Middle frontal gyrus (tissue), 1 donor: Measurements from ENCODE around the gene CD8A.
"Not testable (repeated sequence)": the region's sequence is repeated elsewhere in the genome, so short reads cannot be mapped to it uniquely, and the experiment has no call there.

ENCODE experiments used
- DNase-seq: peaks from one replicate; pipeline ENCODE4 v3.0.0-alpha.2; 2015; ENCODE audit warnings: low spot score; ENCODE audit errors: extremely low spot score

CD8A gene

GRCh38 chr2:86790676-86791572 lies at the start of gene CD8A:
TSS of gene CD8A (minus strand) at chr2:86790913. CDS start at chr2:86790825, 88 bp downstream.
- DNase-seq, result no peak

DNA sequence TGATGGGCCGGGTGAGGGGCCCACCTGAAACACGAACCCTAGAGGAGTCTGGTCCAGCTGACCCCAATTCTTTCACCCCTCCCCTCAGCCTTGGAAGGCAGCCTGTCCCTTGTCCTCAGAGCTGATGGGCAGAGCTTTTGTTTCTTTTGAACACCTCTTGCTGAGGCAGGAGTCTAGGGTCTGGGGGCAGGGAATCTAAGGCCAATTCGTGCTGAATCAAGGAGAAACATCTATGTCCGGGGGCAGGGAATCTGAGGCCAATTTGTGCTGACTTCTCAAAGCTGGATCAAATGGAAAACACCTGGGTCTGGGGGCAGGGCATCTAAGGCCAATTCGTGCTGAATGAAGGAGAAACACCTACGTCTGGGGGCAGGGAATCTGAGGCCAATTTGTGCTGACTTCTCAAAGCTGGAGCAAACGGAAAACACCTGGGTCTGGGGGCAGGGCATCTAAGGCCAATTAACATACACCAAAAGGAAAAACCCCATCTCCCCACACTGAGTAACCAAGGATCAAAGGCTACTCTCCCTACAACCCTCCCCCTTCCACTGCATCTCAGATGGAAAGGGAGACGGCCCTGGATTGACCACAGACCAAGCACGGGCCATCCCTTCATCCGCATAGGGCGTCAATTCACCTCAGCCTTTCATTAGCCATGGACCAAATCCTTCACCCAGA lies 49.3 kb upstream of the CD8A start:
- DNase-seq, result not testable (repeated sequence)

GRCh38 chr2:86839455-86839854 lies 48.7 kb upstream of the CD8A start:
- DNase-seq, result not testable (repeated sequence)

DNA sequence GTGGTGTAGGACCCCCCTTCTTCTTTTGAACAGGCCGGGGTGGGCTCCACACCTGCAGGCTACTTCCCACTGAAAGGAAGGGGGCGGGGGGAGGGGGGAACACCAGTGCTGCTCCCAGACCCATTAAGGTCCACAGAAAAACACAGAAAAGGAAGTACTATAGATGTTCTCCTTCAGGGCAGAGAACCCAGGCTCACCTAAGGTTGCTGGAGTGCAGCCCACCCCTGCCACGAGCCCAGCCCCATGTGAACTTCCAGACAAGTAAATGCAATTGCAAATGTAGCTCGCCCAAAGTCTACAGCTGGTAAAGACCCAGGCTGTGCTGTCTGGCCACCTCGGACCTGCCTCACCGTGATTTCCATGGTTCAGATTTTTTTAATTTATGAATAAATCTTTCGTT lies 47.0 kb upstream of the CD8A start:
- not testable (repeated sequence) for DNase-seq

GRCh38 chr2:86836915-86837695 lies 46.4 kb upstream of the CD8A start:
- DNase-seq, result peak; percentile 6

DNA sequence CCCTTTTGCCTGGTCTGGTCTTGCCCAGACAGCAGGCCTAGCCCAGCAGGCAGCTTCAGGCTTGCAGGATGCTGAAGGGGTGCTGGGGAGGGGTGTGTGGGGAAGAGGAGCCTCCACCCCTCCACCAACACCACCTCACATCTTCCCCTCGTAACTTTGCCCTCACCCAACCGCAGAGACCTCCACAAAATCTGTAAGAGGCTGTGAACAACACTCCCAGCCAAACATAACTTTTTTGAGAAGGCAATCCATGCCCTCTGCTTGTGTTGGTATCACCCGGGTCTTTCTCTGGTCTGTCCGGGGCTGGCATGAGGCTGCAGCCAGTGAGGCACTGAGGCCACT lies 44.8 kb upstream of the CD8A start:
- not testable (repeated sequence) for DNase-seq

- DNase-seq, result no peak
Observed at GRCh38 chr2:86833315-86833714, 42.6 kb upstream of the CD8A start.

DNA sequence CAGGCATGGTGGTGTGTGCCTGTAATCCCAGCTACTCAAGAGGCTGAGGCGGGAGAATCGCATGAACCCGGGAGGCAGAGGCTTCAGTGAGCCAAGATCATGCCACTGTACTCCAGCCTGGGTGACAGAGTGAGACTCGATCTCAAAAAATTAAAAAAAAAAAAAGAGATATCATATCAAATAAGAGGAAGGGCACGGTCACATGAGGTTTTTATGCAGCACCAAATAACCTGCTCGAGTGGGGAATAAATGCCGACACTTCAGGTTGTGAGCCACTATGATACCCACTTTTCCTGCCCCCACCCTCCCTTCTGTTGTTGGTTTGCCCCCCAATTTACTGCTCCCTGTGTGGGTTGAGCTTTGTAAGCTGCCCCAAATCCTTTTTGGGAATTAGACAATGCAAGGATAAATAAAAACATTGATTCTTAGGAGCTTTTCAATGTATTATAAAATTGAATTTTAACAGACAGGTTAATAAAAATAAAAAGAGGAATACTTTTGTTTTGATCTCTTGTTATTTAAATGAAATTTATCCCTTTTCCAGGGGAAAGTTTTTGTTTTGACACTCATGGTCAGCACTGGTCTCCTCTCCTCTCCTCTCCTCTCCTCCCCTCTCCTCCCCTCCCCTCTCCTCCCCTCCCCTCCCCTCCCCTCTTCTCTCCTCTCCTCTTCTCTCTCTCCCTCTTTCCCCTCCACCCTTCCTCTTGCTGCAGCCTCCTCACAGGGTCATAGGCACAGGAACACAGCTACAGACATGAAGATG lies 41.8 kb upstream of the CD8A start:
- DNase-seq, result no peak

- DNase-seq, result no peak
Observed at GRCh38 chr2:86831537-86831936, 40.8 kb upstream of the CD8A start.

DNA sequence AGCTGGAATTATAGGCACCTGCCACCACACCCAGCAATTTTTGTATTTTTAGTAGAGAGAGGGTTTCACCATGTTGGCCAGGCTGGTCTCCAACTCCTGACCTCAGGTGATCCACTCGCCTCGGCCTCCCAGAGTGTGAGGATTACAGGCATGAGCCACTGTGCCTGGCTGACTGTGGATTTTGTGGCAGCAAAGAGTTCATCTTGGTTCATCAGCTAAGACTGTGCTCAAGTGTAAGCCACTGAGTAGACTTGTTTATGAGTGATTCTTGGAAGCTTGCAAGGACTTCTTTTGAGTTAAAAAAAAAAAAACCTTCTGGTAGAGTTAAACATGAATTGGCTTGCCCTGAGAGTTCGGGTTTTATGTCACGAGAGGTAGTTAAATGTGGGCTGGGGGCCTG lies 36.2 kb upstream of the CD8A start:
- no peak for DNase-seq

- DNase-seq, result no peak
Observed at GRCh38 chr2:86825693-86826381, 35.1 kb upstream of the CD8A start.

GRCh38 chr2:86825036-86825692 lies 34.5 kb upstream of the CD8A start:
- no peak for DNase-seq

DNA sequence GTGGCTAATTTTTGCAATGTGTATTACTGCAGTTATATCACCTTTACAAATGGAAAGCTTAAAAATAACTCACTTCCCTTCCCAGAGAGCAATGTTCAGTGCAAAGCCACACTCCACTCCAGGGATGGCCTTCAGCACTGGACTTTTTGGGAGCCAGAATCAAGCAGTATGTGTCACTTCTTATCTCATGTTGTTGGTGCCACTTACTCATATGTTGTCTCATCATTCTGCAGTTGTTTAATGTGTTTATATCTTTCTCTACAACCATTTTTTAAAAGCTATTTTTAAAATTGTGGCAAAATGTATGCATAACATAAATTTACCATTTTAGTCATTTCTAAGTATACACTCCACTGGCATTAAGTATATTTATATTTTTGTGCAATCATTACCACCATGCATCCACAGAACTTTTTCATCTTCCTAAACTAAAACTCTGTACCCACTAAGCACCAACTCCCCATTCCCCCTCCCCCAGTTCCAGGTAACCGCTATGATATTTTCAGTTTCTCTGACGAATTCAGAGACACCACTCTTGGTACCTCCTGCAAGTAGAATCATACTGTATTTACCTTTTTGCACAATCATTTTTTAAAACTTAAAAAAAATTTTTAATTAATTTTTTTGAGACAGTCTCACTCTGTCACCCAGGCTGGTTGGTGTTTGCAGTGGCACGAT lies 32.1 kb upstream of the CD8A start:
- no peak for DNase-seq

DNA sequence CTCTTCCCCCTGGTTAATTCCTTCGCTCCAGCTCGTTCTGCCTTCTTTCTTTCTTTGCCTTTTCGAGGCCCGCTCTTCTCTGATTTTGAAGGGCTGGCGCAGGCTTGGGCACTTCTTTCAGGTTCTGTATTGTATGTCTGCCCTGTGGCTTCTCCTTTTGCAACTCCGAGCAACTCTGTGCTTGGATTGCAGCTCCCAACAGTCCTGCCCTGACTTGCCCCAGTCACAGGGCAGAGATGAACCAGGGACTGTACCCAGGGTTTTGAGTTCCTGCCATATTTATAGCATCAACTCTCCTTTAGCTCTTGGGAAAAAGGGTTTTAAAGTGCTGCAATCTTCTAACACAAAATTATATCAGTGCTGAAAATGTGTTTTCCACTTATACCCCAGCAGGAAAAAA lies 31.1 kb upstream of the CD8A start:
- no peak for DNase-seq

DNA sequence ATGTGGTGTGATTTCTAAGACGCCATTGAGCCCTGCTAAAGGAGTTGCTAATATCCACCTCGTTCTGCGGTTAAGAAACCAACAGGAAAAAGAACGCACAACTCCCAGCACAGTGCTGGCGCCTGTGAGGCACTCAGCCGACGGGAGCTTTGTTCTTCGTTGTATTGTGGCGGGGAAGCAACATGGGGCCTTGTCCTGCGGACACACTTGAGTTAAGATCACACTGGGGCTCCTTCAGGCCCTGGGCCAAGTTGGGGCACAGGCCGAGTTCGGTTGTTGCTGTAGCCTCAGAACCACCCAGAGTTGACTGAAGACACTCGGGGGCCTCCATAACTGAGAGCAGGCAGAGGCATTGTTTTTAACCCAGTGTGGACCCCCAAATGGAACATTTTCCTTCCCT lies 30.6 kb upstream of the CD8A start:
- no peak for DNase-seq

DNA sequence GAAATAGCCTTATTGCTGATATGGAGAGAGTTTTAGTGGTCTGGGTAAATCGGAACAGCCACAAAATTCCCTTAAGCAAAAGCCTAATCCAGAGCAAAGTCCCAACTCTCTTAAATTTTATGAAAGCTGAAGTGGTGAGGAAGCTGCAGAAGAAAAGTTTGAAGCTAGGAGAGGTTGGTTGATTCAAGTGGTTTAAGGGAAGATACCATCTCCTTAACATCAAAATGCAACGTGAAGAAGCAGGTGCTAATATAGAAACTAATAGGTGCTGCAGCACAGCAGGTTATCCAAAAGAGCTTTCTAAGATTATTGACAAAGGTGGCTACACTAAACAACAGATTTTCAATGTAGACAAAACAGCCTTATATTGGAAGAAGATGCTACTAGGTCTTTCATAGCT lies 28.2 kb upstream of the CD8A start:
- DNase-seq, result no peak

DNA sequence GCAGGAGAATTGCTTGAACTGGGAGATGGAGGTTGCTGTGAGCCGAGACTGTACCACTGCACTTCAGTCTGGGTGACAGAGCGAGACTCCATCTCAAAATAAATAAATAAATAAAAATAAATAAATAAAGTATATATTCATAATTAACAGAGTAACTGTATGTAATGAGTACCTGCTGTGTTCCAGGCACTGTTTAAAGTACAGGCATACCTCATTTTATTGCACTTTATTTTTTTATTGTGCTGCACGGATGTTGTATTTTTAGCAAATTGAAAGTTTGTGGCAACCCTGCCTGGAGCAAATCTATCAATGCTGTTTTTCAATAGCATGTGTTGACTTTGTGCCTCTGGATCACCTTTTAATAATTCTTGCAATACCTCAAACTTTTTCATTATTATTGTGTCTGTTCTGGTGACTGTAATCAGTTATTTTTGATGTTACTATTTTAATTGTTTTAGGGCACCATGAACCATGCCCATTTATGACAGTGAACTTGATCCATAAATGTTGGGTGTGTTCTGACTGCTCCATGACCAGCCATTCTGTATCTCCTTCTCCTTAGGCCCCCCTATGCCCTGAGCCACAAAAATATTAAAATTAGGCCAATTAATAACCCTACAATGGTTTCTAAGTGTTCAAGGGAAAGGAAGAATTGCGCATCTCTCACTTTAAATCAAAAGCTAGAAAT lies 27.5 kb upstream of the CD8A start:
- DNase-seq, result no peak

DNA sequence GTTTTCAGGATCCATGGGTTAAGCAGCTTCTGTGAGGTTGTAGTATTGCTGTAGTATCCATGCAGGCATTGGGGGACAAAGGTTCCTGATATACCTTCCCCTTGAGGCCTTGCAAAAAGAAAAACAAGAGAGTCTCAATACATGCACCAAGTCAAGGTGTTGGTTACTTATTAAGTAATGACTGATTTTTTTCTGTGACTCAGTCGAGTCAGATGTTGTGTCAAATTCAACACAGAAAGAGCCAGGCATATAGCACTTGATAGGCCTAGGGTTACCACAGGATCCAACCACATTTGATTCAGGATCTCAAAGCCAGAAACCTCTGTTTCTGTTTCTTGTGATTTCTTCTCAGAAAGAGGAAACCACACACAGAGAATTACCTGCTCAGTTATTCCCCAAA lies 24.9 kb upstream of the CD8A start:
- DNase-seq, result no peak
